Measurements from ENCODE around the gene SLCO3A1.

DNA sequence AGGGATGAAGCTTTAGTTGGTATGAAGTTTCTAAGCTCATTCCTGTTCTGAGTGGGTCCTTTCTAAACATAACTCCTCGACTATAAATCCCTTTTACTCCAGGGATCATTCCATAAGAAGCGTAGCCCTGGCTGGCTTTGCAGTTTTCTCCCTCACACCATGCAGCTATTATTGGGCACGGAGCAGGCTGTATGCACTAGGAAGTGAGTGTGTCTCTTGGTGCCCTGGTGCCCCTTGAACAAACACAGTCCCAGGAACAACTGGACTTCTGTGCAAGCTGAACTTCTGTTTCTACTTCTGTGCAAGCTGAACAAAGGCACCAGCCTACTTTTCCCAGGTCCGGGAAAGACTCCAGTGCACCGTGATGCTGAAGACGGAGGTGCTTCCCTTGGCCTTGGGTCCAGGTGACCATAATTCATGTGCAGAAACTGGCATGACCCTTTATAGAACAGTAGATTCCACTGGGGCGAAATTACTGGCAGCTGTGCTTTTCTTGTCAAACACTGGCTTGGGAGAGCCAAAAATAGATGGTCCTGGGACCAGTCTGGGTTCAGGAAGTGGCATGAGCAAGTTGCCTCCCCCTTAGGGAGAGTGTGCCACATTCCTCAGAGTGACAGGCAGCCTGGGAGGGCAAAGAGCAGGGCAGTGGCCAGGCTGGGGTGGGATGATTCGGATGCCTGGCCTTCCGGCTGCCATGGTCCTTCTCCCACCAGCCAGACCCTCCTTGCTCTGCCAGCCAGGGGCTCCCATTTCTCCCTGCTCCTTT lies 127.2 kb downstream of the SLCO3A1 start:
- TF ChIP-seq, protein P1, sequence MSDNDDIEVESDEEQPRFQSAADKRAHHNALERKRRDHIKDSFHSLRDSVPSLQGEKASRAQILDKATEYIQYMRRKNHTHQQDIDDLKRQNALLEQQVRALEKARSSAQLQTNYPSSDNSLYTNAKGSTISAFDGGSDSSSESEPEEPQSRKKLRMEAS (CRISPR knock-in tag; IDR thresholded peaks at IDR 0.05): no peak
- TF ChIP-seq CREB1 (CRISPR knock-in tag; IDR thresholded peaks at IDR 0.05): no peak
- TF ChIP-seq, protein P2, sequence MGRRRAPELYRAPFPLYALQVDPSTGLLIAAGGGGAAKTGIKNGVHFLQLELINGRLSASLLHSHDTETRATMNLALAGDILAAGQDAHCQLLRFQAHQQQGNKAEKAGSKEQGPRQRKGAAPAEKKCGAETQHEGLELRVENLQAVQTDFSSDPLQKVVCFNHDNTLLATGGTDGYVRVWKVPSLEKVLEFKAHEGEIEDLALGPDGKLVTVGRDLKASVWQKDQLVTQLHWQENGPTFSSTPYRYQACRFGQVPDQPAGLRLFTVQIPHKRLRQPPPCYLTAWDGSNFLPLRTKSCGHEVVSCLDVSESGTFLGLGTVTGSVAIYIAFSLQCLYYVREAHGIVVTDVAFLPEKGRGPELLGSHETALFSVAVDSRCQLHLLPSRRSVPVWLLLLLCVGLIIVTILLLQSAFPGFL (CRISPR knock-in tag; IDR thresholded peaks at IDR 0.05; ENCODE audit: borderline replicate concordance): no peak
- TF ChIP-seq ZNF317 (CRISPR knock-in tag; IDR thresholded peaks at IDR 0.05; ENCODE audit: borderline replicate concordance, low read depth): no peak
- no peak for TF ChIP-seq NFYB (CRISPR knock-in tag; conservative IDR thresholded peaks at IDR 0.05; ENCODE audit: low read depth)
- TF ChIP-seq, protein P3, sequence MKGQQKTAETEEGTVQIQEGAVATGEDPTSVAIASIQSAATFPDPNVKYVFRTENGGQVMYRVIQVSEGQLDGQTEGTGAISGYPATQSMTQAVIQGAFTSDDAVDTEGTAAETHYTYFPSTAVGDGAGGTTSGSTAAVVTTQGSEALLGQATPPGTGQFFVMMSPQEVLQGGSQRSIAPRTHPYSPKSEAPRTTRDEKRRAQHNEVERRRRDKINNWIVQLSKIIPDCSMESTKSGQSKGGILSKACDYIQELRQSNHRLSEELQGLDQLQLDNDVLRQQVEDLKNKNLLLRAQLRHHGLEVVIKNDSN (CRISPR knock-in tag; IDR thresholded peaks at IDR 0.05): no peak
- no peak for TF ChIP-seq TCF7 (CRISPR knock-in tag; IDR thresholded peaks at IDR 0.05; ENCODE audit: low read depth)
- TF ChIP-seq, protein P4, sequence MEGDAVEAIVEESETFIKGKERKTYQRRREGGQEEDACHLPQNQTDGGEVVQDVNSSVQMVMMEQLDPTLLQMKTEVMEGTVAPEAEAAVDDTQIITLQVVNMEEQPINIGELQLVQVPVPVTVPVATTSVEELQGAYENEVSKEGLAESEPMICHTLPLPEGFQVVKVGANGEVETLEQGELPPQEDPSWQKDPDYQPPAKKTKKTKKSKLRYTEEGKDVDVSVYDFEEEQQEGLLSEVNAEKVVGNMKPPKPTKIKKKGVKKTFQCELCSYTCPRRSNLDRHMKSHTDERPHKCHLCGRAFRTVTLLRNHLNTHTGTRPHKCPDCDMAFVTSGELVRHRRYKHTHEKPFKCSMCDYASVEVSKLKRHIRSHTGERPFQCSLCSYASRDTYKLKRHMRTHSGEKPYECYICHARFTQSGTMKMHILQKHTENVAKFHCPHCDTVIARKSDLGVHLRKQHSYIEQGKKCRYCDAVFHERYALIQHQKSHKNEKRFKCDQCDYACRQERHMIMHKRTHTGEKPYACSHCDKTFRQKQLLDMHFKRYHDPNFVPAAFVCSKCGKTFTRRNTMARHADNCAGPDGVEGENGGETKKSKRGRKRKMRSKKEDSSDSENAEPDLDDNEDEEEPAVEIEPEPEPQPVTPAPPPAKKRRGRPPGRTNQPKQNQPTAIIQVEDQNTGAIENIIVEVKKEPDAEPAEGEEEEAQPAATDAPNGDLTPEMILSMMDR (IDR thresholded peaks at IDR 0.05): no peak
- TF ChIP-seq SP1 (CRISPR knock-in tag; conservative IDR thresholded peaks at IDR 0.05): no peak
- no peak for TF ChIP-seq ETV6 (CRISPR knock-in tag; IDR thresholded peaks at IDR 0.05)
